Tracheal epithelial cell (primary cell): Measurements from ENCODE around the gene SLCO1B3. TPM values are rescaled to one million over a fixed set of nuclear protein-coding genes. Genes with fewer than 3 reads are reported as not detected.

Experiments used
- total RNA-seq: library from RNA; depleted of rRNA; stranded (reverse); fragments of >200 nt; gene quantifications from 2 replicates; pipeline ENCODE4 v1.2.1, GENCODE V29; 2014

SLCO1B3 gene, protein sequence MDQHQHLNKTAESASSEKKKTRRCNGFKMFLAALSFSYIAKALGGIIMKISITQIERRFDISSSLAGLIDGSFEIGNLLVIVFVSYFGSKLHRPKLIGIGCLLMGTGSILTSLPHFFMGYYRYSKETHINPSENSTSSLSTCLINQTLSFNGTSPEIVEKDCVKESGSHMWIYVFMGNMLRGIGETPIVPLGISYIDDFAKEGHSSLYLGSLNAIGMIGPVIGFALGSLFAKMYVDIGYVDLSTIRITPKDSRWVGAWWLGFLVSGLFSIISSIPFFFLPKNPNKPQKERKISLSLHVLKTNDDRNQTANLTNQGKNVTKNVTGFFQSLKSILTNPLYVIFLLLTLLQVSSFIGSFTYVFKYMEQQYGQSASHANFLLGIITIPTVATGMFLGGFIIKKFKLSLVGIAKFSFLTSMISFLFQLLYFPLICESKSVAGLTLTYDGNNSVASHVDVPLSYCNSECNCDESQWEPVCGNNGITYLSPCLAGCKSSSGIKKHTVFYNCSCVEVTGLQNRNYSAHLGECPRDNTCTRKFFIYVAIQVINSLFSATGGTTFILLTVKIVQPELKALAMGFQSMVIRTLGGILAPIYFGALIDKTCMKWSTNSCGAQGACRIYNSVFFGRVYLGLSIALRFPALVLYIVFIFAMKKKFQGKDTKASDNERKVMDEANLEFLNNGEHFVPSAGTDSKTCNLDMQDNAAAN
- total RNA-seq: 3.2 TPM in 1 of 2 replicates, not detected in the other

DNA sequence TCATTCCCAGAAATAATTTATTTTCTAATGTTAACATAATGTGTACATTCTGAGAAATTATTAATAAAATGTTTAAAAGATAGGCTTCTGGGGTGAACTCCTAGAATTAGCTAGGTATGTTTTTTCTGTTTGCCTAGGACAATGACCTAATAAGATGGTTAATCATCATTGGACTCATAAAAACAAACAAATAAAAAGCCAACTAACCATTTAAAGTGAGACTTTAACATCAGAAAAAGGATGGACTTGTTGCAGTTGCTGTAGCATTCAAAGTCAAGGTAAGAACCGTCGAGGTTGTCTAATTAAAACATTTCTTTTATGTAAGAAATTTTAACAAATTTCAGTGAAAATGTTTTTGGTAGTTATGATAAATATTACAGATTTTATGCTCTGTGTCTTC lies at the start of gene SLCO1B3:
Gene SLCO1B3, plus strand, starts transcription at position 219 of the 400 bp plus-strand sequence. CDS start 5,034 bp downstream, outside the sequence.

Other genes with a start within 250 kb of the SLCO1B3 start
- gene SLCO1C1, start 115.4 kb upstream of the SLCO1B3 start, total RNA-seq: not detected in 2 replicates